ENCODE data around the gene CDX1. TPM values are rescaled to one million over a fixed set of nuclear protein-coding genes. Genes with fewer than 3 reads are reported as not detected.

The CDX1 gene
- total and polyA plus RNA-seq, 12 donors: 0.13 to 0.32 TPM; not detected in 10

DNA sequence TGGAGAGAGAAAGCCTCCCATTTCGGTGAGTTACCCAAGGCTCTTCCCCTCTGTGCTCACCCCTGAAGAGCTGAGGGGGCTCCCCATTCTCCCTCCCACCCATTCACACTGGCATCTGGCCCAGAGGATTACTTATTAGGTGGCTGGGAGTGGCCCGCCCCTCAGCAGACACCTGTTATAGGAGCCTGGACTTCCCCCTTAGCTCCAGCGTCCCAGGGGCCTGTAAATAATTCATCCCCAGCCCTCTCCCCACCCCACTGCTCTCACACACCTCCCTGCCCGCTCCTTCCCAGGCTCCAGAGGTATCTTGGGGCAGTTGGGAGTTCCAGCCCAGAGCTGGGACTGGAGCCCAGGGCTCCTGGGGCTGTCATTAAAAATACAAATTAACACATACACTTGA lies 11.7 kb downstream of the CDX1 start:
- TF ChIP-seq, protein P1, sequence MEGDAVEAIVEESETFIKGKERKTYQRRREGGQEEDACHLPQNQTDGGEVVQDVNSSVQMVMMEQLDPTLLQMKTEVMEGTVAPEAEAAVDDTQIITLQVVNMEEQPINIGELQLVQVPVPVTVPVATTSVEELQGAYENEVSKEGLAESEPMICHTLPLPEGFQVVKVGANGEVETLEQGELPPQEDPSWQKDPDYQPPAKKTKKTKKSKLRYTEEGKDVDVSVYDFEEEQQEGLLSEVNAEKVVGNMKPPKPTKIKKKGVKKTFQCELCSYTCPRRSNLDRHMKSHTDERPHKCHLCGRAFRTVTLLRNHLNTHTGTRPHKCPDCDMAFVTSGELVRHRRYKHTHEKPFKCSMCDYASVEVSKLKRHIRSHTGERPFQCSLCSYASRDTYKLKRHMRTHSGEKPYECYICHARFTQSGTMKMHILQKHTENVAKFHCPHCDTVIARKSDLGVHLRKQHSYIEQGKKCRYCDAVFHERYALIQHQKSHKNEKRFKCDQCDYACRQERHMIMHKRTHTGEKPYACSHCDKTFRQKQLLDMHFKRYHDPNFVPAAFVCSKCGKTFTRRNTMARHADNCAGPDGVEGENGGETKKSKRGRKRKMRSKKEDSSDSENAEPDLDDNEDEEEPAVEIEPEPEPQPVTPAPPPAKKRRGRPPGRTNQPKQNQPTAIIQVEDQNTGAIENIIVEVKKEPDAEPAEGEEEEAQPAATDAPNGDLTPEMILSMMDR (IDR thresholded peaks at IDR 0.05): no peak
- no peak for ATAC-seq
- WGBS, 2 donors: 65 to 73% methylated on average over 4 of the region's 4 CpGs
- Histone ChIP-seq H3K27ac (peak overlapping the region in 1 of 10 donors; percentile 88), H3K36me3 (no peaks in the 10 kb centered on the region), H3K9me3 (no peaks in the 10 kb centered on the region), H3K4me1 (peaks cover 13 to 51% (median 21%) of the 10 kb centered on the region in 9 donors), H3K27me3 (no peaks in the 10 kb centered on the region), H3K4me3 (no peak overlapping the region)
- intact Hi-C loops (cut with DNase I): loop anchor here in 1 of 10 donors (10.0 kb wide), 1 partner anchor 357 kb away; no protein-coding TSS in a partner anchor
- DNase-seq: no peak

DNA sequence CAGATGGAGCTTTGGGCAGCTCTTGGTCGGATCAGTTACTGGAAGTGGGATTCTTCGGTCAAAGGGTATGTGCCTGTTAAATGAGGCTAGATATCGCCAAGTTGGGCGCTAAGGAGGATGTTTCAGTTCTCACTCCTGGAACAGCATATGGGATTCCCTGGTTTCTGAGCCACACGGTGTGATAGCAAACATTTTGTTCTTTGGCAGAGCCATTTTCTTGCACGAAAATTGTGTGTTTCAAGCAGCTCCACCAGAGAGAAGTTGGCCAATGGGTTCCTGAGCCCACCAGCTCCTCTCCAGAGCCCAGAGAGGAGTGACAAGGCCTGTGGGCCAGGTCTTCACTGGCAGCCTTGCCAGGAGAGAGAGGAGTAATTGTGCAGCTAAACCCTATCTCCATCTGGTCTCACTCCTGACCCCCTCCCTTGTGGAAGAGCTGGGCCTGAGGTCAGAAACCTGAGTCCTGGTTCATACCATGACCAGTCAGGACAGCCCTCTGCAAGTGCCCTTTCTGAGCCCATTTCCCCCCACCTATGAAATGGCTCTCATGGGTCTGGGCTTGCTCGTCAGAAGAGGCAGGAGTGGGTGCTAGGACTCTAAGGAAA lies 12.5 kb downstream of the CDX1 start:
- intact Hi-C loops (cut with DNase I): loop anchor here in 1 of 10 donors (10.0 kb wide), 1 partner anchor 356 kb away; no protein-coding TSS in a partner anchor
- ATAC-seq (no peak), DNase-seq (no peak)
- 93% methylated on average over 7 of the region's 7 CpGs for WGBS, 2 donors
- H3K27ac ChIP-seq: peak overlapping the region in 8 of 10 donors; percentile 61 to 88 (median 84)
- H3K4me1 ChIP-seq: peaks cover 13 to 51% (median 21%) of the 10 kb centered on the region in 9 donors
- TF ChIP-seq, protein P1 (IDR thresholded peaks at IDR 0.05): no peak
- H3K36me3 ChIP-seq: no peaks in the 10 kb centered on the region
- no peaks in the 10 kb centered on the region for H3K27me3 ChIP-seq
- no peak overlapping the region for H3K4me3 ChIP-seq
- no peaks in the 10 kb centered on the region for H3K9me3 ChIP-seq

- 22 to 34% methylated on average over 18 of the region's 18 CpGs for WGBS, 2 donors
- ATAC-seq (peak; percentile 74 to 89 (median 86)), DNase-seq (peak; percentile 73 to 75)
- TF ChIP-seq, protein P1 (IDR thresholded peaks at IDR 0.05): no peak
- Histone ChIP-seq H3K27me3 (no peaks in the 10 kb centered on the region), H3K36me3 (no peaks in the 10 kb centered on the region), H3K27ac (peak overlapping the region; percentile 61 to 88 (median 84)), H3K9me3 (no peaks in the 10 kb centered on the region), H3K4me1 (peaks cover 13 to 51% (median 23%) of the 10 kb centered on the region in 9 donors), H3K4me3 (no peak overlapping the region)
- intact Hi-C loops (cut with DNase I): loop anchor here in 1 of 10 donors (2.0 kb wide), 1 partner anchor 20 kb away; no protein-coding TSS in a partner anchor
These were observed 13.9 kb downstream of the CDX1 start for GRCh38 chr5:150180241-150181026.

GRCh38 chr5:150181027-150181426 lies 14.4 kb downstream of the CDX1 start:
- Histone ChIP-seq H3K4me1 (peaks cover 13 to 47% (median 23%) of the 10 kb centered on the region in 9 donors), H3K27me3 (no peaks in the 10 kb centered on the region), H3K27ac (peak overlapping the region; percentile 61 to 88 (median 84)), H3K9me3 (no peaks in the 10 kb centered on the region), H3K4me3 (no peak overlapping the region), H3K36me3 (no peaks in the 10 kb centered on the region)
- no peak for DNase-seq
- TF ChIP-seq, protein P1 (IDR thresholded peaks at IDR 0.05): no peak
- intact Hi-C loops (cut with DNase I): loop anchor here in 1 of 10 donors (2.0 kb wide), 1 partner anchor 20 kb away; no protein-coding TSS in a partner anchor
- 54 to 67% methylated on average over 5 of the region's 5 CpGs for WGBS, 2 donors
- ATAC-seq: peak in 1 of 8 donors; percentile 26

Data from heart right ventricle (tissue), 16 donors.